Choroid plexus epithelial cell (primary cell): ENCODE results near the gene SLC6A19.

Experiments
- DNase-seq: peaks from one replicate; pipeline ENCODE4 v3.0.0-alpha.2; 2010; ENCODE audit warnings: low read depth
- H3K4me3 ChIP-seq: 2 replicates; pipeline ENCODE4 v1.5.1; 2011; ENCODE audit warnings: low read depth, mild to moderate bottlenecking, control low read depth, low read length, moderate library complexity
- CTCF ChIP-seq: conservative IDR thresholded peaks from 2 replicates; pipeline ENCODE4 v1.5.1; 2011; ENCODE audit warnings: low read depth, mild to moderate bottlenecking, control low read depth, inconsistent platforms, low read length, moderate library complexity

Gene SLC6A19

DNA sequence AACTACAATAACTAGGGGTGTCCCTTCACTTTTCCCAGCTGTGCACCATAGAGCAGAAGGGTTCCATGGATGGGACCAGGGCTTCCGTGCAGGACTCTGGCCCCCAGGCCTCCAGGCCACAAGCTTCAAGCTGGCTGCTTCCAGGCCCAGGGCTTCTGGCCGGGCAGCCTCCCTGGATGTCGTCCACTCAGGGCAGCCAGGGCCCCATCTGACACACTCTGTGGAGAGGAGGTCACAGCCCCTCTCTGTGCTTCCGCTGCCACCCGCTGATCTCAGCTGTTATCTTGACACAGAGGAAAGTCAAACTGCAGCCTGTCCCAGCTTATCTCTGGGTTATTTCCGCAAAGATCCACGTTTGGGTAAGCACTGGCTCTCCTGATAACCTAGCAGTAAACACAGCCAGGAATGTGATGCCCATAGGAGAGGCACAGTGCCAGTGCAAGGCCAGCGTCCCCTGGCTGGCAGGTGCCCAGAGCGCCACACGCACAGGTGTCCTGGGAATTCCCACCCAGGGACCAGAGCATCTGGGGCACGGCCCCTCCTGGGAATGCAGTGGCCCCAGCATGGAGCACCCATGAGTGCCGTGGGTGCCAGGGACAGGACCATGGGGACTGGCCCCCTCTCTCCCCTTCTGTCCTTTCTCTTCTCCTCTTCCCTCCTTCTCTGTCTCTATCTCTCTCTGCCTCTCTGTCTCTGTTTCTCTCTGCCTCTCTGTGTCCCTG is 15.6 kb upstream of the SLC6A19 start:
- DNase-seq = no peak
- no peak for TF ChIP-seq CTCF
- no peak overlapping the region for H3K4me3 ChIP-seq

- no peak overlapping the region for H3K4me3 ChIP-seq
- no peak for TF ChIP-seq CTCF
- DNase-seq = no peak
These were observed 14.8 kb upstream of the SLC6A19 start for GRCh38 chr5:1186351-1187233.

- no peak for DNase-seq
- no peak overlapping the region for H3K4me3 ChIP-seq
- TF ChIP-seq CTCF = no peak
These were observed 14.0 kb upstream of the SLC6A19 start for GRCh38 chr5:1187234-1187949.

- TF ChIP-seq CTCF = no peak
- no peak overlapping the region for H3K4me3 ChIP-seq
- no peak for DNase-seq
These were observed 13.5 kb upstream of the SLC6A19 start for GRCh38 chr5:1187950-1188334.

DNA sequence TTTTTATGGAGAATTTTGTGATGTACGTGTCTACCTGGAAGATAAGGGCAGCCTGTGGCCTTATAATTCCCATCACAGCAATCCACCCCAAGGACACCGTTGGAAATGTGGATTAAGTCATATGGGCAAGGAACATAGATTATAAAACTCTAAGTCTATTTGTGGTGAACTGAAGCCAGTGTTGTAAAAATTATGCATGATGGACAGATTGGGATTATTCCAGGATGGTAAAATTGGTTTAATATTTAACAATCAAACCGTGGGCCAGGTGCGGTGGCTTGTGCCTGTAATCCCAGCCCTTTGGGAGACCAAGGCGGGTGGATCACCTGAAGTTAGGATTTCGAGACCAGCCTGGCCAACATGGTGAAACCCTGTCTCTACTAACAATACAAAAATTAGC is 12.9 kb upstream of the SLC6A19 start:
- no peak for TF ChIP-seq CTCF
- DNase-seq = no peak
- no peak overlapping the region for H3K4me3 ChIP-seq

GRCh38 chr5:1189269-1189668 is 12.1 kb upstream of the SLC6A19 start:
- no peak for DNase-seq
- no peak for TF ChIP-seq CTCF
- H3K4me3 ChIP-seq = no peak overlapping the region
